ENCODE results near the gene NCKAP1.
A peak's percentile ranks its signal among the peaks of the same experiment; 100 is the strongest.
"Not testable (repeated sequence)": the region's sequence is repeated elsewhere in the genome, so short reads cannot be mapped to it uniquely, and the experiment has no call there.

The NCKAP1 gene

GRCh38 chr2:183038341-183039300 lies at the start of gene NCKAP1:
Gene NCKAP1 (minus strand): TSS chr2:183038457. CDS start chr2:183038099, 358 bp downstream.
- DNase-seq = peak; percentile 68 to 78

GRCh38 chr2:183081911-183082310 lies 43.7 kb upstream of the NCKAP1 start:
- no peak for DNase-seq

GRCh38 chr2:183079139-183079775 lies 41.0 kb upstream of the NCKAP1 start:
- DNase-seq = peak in 1 of 2 experiments; percentile 18

GRCh38 chr2:183078464-183079138 lies 40.3 kb upstream of the NCKAP1 start, which contains the start of gene DUSP19:
Gene DUSP19 (plus strand): TSS chr2:183078747. CDS start chr2:183078934, 187 bp downstream.
- peak; percentile 86 to 96 for DNase-seq

- peak in 1 of 2 experiments; percentile 80 for DNase-seq
Measured at GRCh38 chr2:183078163-183078463, 39.9 kb upstream of the NCKAP1 start.

- DNase-seq = no peak
Measured at GRCh38 chr2:183072177-183072576, 33.9 kb upstream of the NCKAP1 start.

- DNase-seq = no peak
Measured at GRCh38 chr2:183070942-183071844, 32.9 kb upstream of the NCKAP1 start.

- DNase-seq = no peak
Measured at GRCh38 chr2:183069174-183069573, 30.9 kb upstream of the NCKAP1 start.

GRCh38 chr2:183068561-183068960 lies 30.3 kb upstream of the NCKAP1 start:
- DNase-seq = no peak

- DNase-seq = no peak
Measured at GRCh38 chr2:183063083-183063482, 24.8 kb upstream of the NCKAP1 start.

GRCh38 chr2:183060571-183061231 lies 22.4 kb upstream of the NCKAP1 start:
- DNase-seq = no peak

- DNase-seq = no peak
Measured at GRCh38 chr2:183059561-183059960, 21.3 kb upstream of the NCKAP1 start.

- DNase-seq = no peak
Measured at GRCh38 chr2:183057333-183057985, 19.2 kb upstream of the NCKAP1 start.

- DNase-seq = no peak
Measured at GRCh38 chr2:183049420-183049819, 11.2 kb upstream of the NCKAP1 start.

GRCh38 chr2:183047486-183048125 lies 9.3 kb upstream of the NCKAP1 start:
- not testable (repeated sequence) for DNase-seq

- not testable (repeated sequence) for DNase-seq
Measured at GRCh38 chr2:183043580-183043979, 5.3 kb upstream of the NCKAP1 start.

GRCh38 chr2:183040604-183041003 lies 2.3 kb upstream of the NCKAP1 start:
- no peak for DNase-seq

- peak; percentile 23 to 47 for DNase-seq
Measured at GRCh38 chr2:183037553-183038340, 510 bp downstream of the NCKAP1 start.

- peak in 1 of 2 experiments; percentile 27 for DNase-seq
Measured at GRCh38 chr2:183037074-183037552, 1.1 kb downstream of the NCKAP1 start.

Data from NCI-H524 (cell line).